ENCODE results near the gene EPHA8.

Gene EPHA8

DNA sequence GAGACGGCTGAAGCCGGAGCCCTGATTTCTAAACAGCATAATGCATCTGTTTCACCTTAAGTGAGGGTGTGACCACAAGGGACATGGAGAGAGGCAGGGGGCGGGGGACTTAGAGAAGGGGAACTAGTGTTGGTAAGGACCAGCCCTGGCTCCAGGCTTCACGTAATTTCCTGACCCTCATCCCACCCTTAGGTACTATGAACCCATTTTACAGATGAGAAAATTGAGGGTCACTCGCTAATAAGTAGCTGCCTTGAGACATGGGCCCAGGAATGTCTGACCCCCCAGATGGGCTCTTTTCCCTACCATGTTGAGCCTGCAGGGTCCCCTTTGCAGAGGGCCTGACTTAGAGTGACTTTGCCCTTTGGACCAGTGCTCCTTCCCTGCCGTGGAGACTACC is 4.7 kb downstream of the EPHA8 start:
- no peak for DNase-seq

DNA sequence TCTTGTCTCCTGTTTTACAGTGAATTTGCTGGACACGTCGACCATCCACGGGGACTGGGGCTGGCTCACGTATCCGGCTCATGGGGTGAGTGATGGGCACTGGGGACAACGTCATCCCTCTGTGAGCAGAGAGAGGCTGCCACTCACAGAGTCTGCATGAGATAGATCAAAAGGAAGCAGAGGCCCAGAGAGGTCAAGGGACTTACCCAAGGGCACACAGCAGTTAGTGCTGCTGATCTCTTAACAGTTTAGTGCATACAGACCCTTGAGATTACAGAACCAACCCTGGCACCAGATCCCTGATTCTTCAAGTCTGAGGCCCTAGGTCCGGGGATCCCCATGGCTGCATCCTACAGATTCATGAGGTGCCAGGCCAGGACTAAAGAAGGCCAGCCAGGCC is 6.0 kb downstream of the EPHA8 start:
- no peak for DNase-seq

DNA sequence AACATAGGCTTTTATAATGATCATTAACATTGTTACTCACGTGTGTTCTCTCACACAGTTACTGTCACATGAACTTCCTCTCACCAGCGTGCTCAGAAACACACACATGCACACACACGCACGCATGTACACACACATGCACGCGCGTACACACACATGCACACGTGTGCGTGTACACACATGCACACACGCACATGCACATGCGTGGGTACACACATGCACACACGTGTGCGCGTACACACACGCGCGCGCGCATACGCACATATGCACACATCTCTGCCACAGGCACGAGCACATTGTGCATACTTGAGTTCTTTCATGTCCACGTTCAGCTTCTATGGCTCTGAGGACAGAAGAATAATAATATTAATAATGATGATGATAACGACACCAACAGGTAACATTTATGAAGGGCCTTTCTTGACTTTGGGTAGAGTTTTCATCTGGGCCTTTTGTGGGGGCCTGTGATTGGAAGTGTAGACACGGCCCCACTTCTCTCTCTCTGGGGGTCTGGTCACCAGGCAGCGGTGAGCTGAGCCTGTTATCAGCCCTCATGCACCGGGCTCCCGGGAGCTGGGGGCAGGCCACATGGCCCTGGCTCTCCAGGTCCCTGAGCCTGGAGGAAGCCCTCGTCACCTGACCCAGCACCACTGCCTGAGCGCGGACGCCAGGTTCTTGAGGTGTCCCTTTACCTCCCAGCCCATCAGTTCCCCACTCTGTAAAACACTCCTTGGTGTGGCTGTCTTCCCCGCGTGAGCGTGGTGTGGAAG is 7.0 kb downstream of the EPHA8 start:
- no peak for DNase-seq

DNA sequence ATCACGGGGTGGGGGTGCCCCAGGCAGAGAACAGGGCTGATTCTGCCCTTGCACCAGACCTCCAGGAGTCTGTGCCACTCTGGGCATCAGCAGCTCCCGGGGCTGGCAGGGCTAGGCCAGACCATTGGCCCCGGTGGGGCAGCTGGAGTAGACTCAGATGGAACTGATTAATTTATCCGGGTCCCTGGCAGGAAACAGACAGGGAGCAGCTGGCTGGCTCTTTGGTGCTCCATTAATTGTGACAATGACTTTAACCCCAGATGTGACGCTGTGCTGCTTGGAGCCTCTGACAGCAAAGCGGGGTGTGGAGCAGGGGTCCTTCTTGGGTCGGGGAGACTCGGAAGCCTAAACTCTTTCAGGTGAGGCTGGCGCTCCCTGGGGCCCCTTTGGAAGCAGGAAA is 9.5 kb downstream of the EPHA8 start:
- DNase-seq = no peak

DNA sequence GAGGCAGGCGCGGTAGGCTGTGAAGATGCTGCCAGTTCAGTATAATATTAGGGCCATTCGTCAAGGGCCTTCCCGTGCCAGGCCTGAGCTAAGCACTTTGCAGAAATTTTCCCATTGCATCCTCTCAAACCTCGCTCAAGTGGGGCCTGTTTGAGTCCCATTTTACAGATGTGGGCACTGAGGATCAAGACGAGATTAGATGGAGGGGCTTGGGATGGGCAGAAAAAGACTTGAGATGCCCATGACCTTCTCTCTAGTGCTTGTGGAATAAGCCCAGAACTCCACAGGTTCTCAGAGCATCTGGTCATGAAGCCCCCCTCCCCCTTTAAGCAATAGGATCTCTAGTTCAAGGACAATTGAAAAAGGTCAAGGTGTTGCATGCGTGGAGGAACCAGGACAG is 9.9 kb downstream of the EPHA8 start:
- no peak for DNase-seq

DNA sequence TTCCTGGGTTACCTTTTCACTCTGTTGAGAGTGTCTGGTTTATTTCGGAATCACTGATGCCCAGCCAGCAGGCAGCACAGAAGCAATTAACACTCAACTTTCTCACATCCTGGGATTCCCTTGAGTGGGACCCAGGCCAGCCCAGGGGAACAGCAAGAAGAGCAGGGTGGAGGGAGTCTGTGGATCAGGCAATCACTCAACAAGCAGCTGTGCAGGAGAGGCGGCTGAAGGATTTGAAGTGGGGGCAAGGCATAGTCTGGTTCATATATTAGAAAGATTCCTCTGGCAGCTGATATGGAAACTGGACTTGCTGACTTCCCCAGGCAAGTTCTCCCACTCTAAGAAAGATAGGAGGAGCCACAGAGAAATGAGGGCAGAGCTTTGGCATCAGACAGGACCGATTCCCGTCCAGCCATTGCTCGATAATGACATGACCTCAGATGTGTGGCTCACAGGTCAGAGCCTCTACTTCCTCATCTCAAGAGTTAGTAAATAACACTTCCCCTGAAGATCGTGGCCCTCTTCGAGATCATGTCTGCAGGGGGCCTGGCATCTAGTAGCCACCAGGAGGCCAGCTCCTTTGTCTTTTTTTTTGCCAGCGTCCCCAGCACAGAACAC is 12.4 kb downstream of the EPHA8 start:
- no peak for DNase-seq

DNA sequence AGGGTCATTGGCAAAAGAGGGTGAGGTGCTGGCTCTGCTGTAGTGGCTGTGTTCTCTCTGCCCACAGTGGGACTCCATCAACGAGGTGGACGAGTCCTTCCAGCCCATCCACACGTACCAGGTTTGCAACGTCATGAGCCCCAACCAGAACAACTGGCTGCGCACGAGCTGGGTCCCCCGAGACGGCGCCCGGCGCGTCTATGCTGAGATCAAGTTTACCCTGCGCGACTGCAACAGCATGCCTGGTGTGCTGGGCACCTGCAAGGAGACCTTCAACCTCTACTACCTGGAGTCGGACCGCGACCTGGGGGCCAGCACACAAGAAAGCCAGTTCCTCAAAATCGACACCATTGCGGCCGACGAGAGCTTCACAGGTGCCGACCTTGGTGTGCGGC is 12.9 kb downstream of the EPHA8 start:
- no peak for DNase-seq

DNA sequence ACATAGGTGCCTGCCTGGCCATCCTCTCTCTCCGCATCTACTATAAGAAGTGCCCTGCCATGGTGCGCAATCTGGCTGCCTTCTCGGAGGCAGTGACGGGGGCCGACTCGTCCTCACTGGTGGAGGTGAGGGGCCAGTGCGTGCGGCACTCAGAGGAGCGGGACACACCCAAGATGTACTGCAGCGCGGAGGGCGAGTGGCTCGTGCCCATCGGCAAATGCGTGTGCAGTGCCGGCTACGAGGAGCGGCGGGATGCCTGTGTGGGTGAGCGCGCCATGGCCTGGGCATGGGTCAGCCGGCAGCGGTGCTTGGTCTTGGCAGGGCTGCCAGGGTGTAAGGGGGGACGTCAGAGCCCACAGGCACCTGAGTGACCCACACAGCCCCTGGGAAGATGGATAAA is 13.3 kb downstream of the EPHA8 start:
- DNase-seq = no peak

DNA sequence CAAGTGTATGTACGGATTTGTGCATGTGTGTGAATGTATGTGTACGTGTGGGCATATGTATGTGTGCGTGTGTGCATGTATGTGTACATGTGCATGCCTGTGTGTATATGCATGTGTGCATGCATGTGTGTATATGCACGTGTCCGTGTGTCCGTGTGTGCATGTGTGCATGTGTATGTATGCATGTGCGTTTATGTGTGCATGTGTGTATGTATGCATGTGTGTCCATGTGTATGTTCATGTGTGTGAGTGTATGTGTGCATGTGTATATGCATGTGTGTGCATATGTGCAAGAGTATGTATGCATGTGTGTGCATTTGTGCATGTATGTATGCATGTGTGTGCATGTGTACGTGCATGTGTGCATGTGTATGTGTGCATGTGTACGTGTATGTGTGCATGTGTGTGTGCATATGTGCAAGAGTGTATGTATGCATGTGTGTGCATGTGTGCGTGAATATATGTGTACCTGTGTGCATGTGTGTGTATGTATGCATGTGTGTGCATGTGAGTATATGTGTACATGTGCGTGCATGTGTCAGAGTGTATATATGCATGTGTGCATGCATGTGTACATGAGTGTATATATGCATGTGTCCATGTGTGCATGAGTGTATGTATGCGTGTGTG is 15.6 kb downstream of the EPHA8 start:
- no peak for DNase-seq

DNA sequence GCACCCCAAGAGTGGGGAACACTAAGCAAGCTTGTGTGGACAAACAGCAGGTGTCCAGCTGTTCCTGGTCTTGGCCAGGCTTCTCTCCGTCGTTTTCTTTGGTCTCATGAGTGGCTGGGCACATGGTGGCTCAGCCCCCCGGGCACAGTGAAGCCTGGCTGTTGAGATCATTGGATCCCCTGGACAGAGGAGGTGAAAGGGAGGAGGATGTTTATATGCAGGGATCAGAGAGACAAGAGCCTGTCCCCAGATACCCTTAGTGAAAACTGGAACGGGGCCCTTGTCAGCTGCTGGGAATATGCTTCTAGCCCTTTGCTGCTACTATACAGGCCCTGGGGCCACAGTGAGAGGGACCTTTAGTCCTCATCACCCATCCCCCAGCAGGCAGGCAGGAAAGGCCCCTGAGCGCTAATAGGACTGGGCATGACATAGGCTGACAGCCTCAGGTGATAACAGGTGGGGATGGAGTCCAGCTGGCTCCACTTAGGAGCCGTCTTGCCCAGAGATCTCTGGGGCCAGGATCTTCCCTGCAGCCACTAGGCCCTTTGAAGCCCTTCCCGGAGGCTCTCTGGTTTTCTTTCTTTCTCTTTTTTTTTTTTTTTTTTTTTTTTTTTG is 16.4 kb downstream of the EPHA8 start:
- DNase-seq = no peak

DNA sequence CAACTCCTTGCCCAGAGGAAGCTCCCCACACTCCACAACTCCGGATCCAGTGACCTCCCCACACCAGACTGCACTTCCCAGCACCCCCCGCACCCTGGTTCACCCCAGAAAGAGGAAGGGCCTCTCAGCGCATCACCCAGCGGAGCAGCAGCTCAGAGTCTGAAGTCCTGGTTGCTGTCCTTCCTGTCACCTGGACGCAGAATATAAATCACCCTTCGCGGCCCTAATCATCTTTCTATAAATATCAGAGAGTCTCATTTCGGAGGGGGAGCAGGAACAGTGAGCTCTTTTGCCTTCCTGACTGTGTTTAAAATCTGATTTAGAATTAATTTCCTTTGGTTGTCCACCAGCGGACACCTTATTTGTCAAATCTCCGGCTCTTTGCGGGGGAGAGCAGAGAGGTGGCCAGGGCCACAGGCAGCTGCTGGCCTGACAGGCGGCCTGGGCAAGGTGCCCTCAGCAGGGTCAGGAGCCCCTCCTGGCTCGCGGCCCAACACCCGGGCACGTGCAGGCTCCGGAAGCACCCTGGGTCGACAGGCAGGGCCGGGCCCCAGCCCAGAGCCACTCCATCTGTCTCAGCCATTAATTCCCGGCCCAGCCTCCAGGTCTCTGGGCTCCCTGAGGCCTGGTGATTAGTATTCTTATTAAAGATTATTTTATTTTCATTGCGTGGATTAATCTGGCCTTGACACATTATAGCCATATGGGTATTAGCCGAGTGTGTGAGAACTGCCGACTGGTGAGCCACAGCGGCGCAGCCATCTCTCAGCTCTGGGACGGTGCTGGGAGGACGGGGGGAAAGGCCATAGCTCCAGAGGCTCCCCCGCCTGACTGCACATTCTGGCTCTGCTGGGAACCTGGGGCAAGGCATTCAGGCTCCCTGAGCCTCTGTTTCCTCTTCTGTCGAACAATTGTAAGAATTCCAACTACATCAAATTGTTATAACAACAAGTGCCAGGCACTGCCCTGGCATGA is 19.7 kb downstream of the EPHA8 start:
- peak in 1 of 14 donors; percentile 39 for DNase-seq

DNA sequence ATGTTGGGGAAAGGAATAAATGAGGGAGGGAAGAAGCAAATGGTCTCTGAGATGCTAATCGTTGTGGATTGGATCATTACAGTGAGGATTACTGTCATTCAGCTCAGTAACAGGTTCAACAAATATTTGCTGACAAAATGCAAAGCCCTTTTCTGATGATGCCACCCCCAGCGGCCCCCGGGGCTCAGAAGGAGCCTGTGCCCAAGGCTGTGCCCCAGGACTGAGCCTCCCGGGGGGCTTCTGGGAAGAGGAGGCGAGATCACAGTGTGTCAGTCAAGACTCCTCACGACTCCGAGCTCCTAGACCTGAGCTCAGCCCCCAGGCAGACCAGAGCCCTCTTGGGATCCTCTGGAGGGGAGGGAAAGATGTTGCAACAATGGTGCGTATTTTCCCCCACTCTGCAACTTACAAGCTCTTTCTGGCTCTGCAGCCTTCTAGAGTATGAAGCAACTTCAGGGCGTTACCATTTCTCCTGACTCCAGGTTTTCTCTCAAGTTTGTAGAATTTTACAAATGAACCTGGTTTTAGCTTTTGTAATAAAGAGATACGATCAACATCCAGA is 20.8 kb downstream of the EPHA8 start:
- no peak for DNase-seq

DNA sequence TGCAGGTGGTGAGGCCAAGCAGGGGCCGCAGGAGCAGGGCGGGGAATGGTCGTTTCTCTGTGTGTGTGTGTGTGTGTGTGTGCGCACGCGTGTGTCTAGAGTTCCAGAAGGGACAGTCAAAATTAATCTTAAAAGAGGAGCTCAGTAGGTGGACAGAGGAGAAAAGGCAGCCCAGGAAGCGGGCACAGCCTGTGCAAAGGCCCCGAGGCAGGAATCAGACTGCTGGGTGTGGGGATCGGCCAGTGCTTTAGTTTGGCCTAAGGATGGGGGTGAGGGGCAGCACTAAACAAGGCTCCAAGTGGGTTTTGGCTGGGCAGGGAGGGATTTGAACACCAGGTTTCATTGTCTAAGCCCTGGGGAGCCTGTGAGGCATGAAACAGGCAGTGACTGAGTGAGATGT is 21.7 kb downstream of the EPHA8 start:
- no peak for DNase-seq

DNA sequence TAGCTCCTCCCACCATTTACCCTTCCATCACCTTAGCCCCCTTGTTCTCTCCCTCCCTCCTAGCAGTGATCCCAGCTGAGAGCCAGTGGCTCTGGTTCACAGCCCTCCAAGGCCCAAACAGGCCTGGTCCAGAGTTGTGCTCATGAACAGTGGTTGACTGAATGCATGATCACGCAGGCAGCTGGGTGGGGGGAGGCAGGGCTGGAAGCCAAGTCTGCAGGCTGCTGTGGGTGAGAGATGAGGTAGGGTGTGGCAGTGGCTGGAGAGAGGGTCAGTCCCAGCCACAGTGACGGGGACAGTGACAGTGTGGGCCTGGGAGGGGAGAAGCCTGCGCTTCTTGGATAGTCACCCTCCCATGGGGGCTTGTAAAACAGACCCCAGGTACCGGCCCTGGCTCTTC is 22.2 kb downstream of the EPHA8 start:
- DNase-seq = no peak

DNA sequence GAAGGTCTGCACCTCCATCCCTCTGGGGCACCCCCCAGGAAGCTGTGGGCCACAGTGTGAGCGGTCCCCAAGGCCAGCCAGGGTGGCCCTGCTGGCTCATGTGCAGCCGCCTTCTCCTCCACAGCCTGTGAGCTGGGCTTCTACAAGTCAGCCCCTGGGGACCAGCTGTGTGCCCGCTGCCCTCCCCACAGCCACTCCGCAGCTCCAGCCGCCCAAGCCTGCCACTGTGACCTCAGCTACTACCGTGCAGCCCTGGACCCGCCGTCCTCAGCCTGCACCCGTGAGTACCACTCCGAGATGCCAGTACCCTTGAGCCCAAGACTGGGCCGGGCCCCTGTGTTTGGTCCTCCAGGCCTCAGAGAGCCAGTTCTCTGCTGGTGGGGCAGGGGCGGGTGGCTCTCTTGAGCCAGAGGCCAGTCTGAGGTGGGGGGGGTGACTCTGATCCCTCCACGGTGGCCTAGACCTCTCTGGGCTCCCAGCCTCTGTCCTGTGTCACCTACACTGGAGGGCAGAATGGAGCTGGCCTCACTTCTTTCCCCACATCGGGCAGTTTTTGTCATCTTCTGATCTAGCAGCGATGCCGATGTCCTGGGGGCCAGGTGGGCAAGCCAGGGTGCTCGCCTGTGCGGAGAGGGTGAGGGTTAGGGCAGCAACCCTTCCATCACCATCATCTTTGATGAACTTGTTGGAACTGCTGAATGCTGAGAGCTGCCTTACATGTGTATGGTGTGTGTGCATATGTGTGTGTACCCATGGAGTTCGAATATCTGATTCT is 23.3 kb downstream of the EPHA8 start:
- DNase-seq = no peak

DNA sequence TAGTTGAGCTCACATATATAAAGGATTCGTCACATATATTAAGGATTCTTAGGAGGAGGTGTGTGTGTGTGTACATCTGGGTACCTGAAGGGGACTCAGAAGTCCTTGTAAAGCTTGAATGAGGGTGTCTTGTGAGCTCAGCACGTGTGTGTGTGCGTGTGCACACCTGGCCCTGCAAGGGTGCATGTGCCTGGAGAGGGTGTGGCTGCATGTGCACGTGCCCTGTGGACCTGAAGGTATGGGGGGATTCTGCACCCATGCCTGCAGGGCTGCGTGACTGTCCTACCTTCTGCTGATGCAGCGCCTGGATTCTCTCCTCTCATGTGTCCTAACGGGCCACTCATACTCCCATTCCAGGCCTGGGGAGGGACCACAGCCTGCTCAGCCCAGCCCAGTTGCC is 24.0 kb downstream of the EPHA8 start:
- DNase-seq = no peak

DNA sequence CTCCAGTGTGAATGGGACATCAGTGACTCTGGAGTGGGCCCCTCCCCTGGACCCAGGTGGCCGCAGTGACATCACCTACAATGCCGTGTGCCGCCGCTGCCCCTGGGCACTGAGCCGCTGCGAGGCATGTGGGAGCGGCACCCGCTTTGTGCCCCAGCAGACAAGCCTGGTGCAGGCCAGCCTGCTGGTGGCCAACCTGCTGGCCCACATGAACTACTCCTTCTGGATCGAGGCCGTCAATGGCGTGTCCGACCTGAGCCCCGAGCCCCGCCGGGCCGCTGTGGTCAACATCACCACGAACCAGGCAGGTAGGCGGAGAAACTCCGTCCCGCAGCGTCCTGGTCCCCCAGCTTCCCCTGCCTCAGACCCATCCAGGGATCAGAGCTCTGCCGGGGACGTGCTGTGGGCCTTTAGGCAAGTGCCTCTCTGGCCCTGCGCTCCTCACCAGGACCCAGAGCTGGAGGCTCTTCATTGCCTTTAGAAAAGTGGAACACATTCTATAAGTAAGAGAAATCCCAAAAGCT is 25.7 kb downstream of the EPHA8 start:
- no peak for DNase-seq

DNA sequence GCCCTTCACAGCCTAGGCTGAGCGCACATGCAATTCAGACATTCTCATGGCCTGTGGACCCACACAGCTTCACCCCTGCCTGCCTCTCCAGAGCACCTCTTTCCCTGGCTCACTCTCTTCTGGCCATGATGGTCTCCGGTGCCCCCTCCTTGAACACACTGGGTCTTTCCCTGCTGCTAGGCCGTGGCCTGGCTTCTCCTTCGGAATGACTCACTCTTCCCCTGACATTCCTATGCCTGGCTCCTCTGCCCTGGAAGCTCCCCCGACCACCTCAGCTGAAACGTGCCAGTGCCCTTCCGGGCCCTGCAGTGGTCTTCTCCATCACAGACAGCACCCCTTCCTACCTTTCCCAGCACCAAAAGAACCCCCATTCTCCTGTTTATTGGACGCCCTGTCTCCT is 28.3 kb downstream of the EPHA8 start:
- DNase-seq = no peak

DNA sequence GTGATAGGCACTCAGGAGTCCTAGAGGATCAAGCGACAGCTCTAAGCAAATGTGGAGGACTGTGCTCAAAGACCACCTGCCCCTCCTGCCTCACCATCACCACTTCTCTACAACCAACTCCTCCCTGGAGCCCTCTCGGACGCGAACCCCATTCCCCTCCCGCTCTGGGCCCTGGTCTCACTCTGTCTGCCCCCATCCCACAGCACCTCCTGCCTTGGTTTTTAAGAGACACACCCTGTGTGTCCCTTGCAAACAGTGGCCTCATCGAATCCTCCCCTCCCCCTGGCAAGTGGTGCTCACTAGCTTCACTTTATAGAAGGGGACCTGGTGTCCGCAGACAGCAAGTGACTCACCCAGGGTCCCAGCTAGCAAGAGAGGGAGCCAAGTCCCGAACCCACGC is 28.8 kb downstream of the EPHA8 start:
- no peak for DNase-seq

DNA sequence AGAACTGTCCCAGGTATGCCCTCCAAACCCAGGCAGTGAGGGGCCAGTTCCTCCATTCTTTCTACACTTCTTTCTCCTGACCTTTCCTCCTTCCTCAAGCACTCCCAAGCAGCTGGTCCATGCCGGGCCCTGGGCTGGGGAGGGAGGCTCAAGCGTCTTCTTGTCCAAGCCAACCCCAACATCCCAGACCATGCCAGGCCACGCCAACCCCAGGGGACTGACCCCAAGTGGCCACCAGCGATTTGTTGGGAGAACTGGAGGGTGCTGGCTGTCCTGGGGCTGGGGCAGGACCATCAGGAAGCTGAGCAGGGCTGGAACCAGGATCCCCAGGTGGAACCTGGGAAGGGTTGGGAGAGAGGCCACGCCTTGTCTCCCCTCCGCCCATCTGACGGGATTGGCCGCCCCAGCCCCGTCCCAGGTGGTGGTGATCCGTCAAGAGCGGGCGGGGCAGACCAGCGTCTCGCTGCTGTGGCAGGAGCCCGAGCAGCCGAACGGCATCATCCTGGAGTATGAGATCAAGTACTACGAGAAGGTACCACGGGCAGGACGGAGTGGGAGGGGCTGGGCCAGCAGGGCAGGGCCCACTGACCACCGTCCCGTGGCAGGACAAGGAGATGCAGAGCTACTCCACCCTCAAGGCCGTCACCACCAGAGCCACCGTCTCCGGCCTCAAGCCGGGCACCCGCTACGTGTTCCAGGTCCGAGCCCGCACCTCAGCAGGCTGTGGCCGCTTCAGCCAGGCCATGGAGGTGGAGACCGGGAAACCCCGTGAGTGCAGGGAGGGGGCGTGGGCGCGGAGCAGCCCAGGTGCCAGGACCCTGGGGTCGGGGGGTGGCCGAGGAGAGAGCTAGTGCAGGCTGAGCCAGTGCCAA is 29.9 kb downstream of the EPHA8 start:
- no peak for DNase-seq

Data from C1 segment of cervical spinal cord (tissue), 14 donors.